IMR-90 (cell line): Measurements from ENCODE around the gene NR4A3. TPM values are rescaled to one million over a fixed set of nuclear protein-coding genes. Genes with fewer than 3 reads are reported as not detected.

Experiments used
- ATAC-seq: fragments of 200-7000 bp; cut with Tn5 transposase; 2 replicates; pipeline ENCODE4 v1.9.1; 2020; ENCODE audit warnings: low read depth, mild to moderate bottlenecking, moderate library complexity
- BruUV-seq: library from RNA; stranded (reverse); fragments of 400-500 nt; replicated peaks from 2 replicates; lab custom pipeline; 2021; lab: Mats Ljungman, UMichigan
- CTCF ChIA-PET: fragments of 300-600 bp; formaldehyde crosslinking; extraction: SDS; loops from one replicate; lab custom pipeline; 2021; ENCODE audit warnings: antibody characterized with exemption; lab: Yijun Ruan, JAX
- POLR2A ChIA-PET: fragments of 300-600 bp; sonication (Branson Sonifier 250); formaldehyde crosslinking; loops from one replicate; lab custom pipeline; 2022; ENCODE audit warnings: antibody characterized with exemption; ENCODE audit not compliant: unreplicated experiment; lab: Charles Lee
- DNase-seq: peaks from one replicate; pipeline ENCODE4 v3.0.0; 2013
- H2AFZ ChIP-seq: replicated peaks from 2 replicates; pipeline ENCODE3; 2013; ENCODE audit warnings: low read length, mild to moderate bottlenecking; ENCODE audit not compliant: poor library complexity
- H2AK5ac ChIP-seq: 2 replicates; pipeline ENCODE4 v1.6.1; 2013; ENCODE audit warnings: low read depth, low read length, inconsistent platforms
- H2AK9ac ChIP-seq: replicated peaks from 2 replicates; pipeline ENCODE3; 2013; ENCODE audit warnings: mild to moderate bottlenecking, low read depth, low read length, moderate library complexity; ENCODE audit not compliant: poor library complexity
- H2BK120ac ChIP-seq: 2 replicates; pipeline ENCODE4 v1.6.1; 2013; ENCODE audit warnings: low read depth, low read length, inconsistent platforms
- H2BK15ac ChIP-seq: 3 replicates; pipeline ENCODE4 v1.6.1; 2013; ENCODE audit warnings: low read depth, low read length, inconsistent platforms
- H2BK20ac ChIP-seq: 2 replicates; pipeline ENCODE4 v1.6.1; 2013; ENCODE audit warnings: low read depth, mild to moderate bottlenecking, inconsistent platforms, low read length, moderate library complexity
- H2BK5ac ChIP-seq: 2 replicates; pipeline ENCODE4 v1.6.1; 2013; ENCODE audit warnings: mild to moderate bottlenecking, low read depth, low read length, inconsistent platforms; ENCODE audit not compliant: poor library complexity, severe bottlenecking
- H3K14ac ChIP-seq: replicated peaks from 2 replicates; pipeline ENCODE4 v1.6.1; 2013; ENCODE audit warnings: low read depth, low read length, inconsistent platforms
- H3K18ac ChIP-seq: 2 replicates; pipeline ENCODE4 v1.6.1; 2013; ENCODE audit warnings: low read depth, low read length, control low read depth
- H3K23ac ChIP-seq: 2 replicates; pipeline ENCODE4 v1.6.1; 2013; ENCODE audit warnings: low read depth, low read length, inconsistent platforms
- H3K27ac ChIP-seq: 2 replicates; pipeline ENCODE4 v1.5.1; 2013; ENCODE audit warnings: mild to moderate bottlenecking, control low read depth, low read length; ENCODE audit not compliant: insufficient read depth
- H3K27me3 ChIP-seq: 2 replicates; pipeline ENCODE4 v1.6.1; 2013; ENCODE audit warnings: low read length; ENCODE audit not compliant: control insufficient read depth, insufficient read depth
- H3K36me3 ChIP-seq: 2 replicates; pipeline ENCODE4 v1.6.1; 2013; ENCODE audit warnings: low read length, mixed read lengths; ENCODE audit not compliant: control insufficient read depth, insufficient read depth
- H3K4ac ChIP-seq: 2 replicates; pipeline ENCODE4 v1.6.1; 2013; ENCODE audit warnings: low read depth, low read length, inconsistent platforms
- H3K4me1 ChIP-seq: 2 replicates; pipeline ENCODE4 v1.6.1; 2013; ENCODE audit warnings: low read length, mixed read lengths; ENCODE audit not compliant: control insufficient read depth, insufficient read depth
- H3K4me2 ChIP-seq: 2 replicates; pipeline ENCODE4 v1.6.1; 2013; ENCODE audit warnings: low read depth, mild to moderate bottlenecking, control low read depth, low read length, moderate library complexity
- H3K4me3 ChIP-seq: 2 replicates; pipeline ENCODE4 v1.5.1; 2013; ENCODE audit warnings: low read depth, mild to moderate bottlenecking, control low read depth, low read length, moderate library complexity; ENCODE audit not compliant: insufficient read depth
- H3K56ac ChIP-seq: 2 replicates; pipeline ENCODE4 v1.6.1; 2013; ENCODE audit warnings: low read length, inconsistent platforms; ENCODE audit not compliant: insufficient read depth; ENCODE audit errors: extremely low read depth
- H3K79me1 ChIP-seq, 2 experiments: 2 replicates each; pipeline ENCODE4 v1.6.1; 2013; ENCODE audit warnings: low read length in 2 of 2, inconsistent platforms in 1 of 2, low read depth in 1 of 2
- H3K9ac ChIP-seq: 2 replicates; pipeline ENCODE4 v1.6.1; 2013; ENCODE audit warnings: low read depth, low read length, control low read depth
- H3K9me1 ChIP-seq: 2 replicates; pipeline ENCODE4 v1.6.1; 2013; ENCODE audit warnings: low read length, inconsistent platforms; ENCODE audit not compliant: insufficient read depth
- H3K9me3 ChIP-seq: 2 replicates; pipeline ENCODE4 v1.6.1; 2013; ENCODE audit warnings: low read length; ENCODE audit not compliant: control insufficient read depth, insufficient read depth
- H4K20me1 ChIP-seq: 2 replicates; pipeline ENCODE4 v1.6.1; 2013; ENCODE audit warnings: low read length, inconsistent platforms; ENCODE audit not compliant: insufficient read depth
- H4K5ac ChIP-seq: 2 replicates; pipeline ENCODE4 v1.6.1; 2013; ENCODE audit warnings: mild to moderate bottlenecking, low read depth, low read length, control low read depth
- H4K8ac ChIP-seq, 2 experiments: 2 replicates each; pipeline ENCODE4 v1.6.1; 2013; ENCODE audit warnings: low read depth in 2 of 2, low read length in 2 of 2, control low read depth in 1 of 2, inconsistent platforms in 1 of 2
- H4K91ac ChIP-seq: 2 replicates; pipeline ENCODE4 v1.6.1; 2013; ENCODE audit warnings: low read depth, low read length, inconsistent platforms; ENCODE audit not compliant: insufficient read depth
- BHLHE40 ChIP-seq: fragments of 150-350 bp; IDR thresholded peaks from 2 replicates; pipeline ENCODE4 v1.6.1; 2016; ENCODE audit warnings: mild to moderate bottlenecking, low read depth, low read length
- CHD1 ChIP-seq: IDR thresholded peaks from 2 replicates; pipeline ENCODE4 v1.6.1; 2012; ENCODE audit warnings: low read depth, low read length, improper control_type of control experiment
- FOS ChIP-seq: fragments of 150-350 bp; IDR thresholded peaks from 2 replicates; pipeline ENCODE4 v1.6.1; 2016; ENCODE audit warnings: low read depth, low read length
- MAZ ChIP-seq: IDR thresholded peaks from 2 replicates; pipeline ENCODE4 v1.6.1; 2012; ENCODE audit warnings: low read depth, mild to moderate bottlenecking, low read length, improper control_type of control experiment, moderate library complexity, borderline replicate concordance
- MXI1 ChIP-seq: IDR thresholded peaks from 2 replicates; pipeline ENCODE4 v1.6.1; 2012; ENCODE audit warnings: low read depth, mild to moderate bottlenecking, low read length, moderate library complexity, borderline replicate concordance
- NFE2L2 ChIP-seq: fragments of 150-350 bp; IDR thresholded peaks from 2 replicates; pipeline ENCODE4 v1.6.1; 2016; ENCODE audit warnings: low read depth, mild to moderate bottlenecking, low read length
- POLR2A ChIP-seq: IDR thresholded peaks from 2 replicates; pipeline ENCODE4 v1.6.1; 2012; ENCODE audit warnings: mild to moderate bottlenecking, low read depth, low read length
- RAD21 ChIP-seq: IDR thresholded peaks from 2 replicates; pipeline ENCODE4 v1.6.1; 2012; ENCODE audit warnings: low read length, improper control_type of control experiment
- RCOR1 ChIP-seq: IDR thresholded peaks from 2 replicates; pipeline ENCODE4 v1.6.1; 2012; ENCODE audit warnings: mild to moderate bottlenecking, low read length, improper control_type of control experiment; ENCODE audit not compliant: insufficient replicate concordance
- RFX5 ChIP-seq: IDR thresholded peaks from 2 replicates; pipeline ENCODE4 v1.8.0; 2012; ENCODE audit warnings: low read depth, mild to moderate bottlenecking, low read length, moderate library complexity
- WGBS, 2 experiments: methylation state at CpG; one replicate each; pipeline versions ENCODE4 v1.1.5 to v1.1.7; 2013; ENCODE audit warnings: missing lambda C conversion rate in 2 of 2; ENCODE audit not compliant: insufficient read length in 1 of 2; ENCODE audit errors: extremely low coverage in 2 of 2; 5-methylcytosine and 5-hydroxymethylcytosine counted together
- dilution Hi-C: fragments of 300-500 bp; cut with HindIII; formaldehyde crosslinking; loops from one replicate; pipeline ENCODE4 v1.14.3; 2018; ENCODE audit warnings: low sequenced_read_pairs; ENCODE audit not compliant: unreplicated experiment
- in situ Hi-C: fragments of 300-500 bp; cut with MboI; formaldehyde crosslinking; loops from 3 replicates; pipeline ENCODE4 v1.14.3; 2019; ENCODE audit warnings: low sequenced_read_pairs, inconsistent platforms, mixed read lengths
- intact Hi-C: fragments of 100-400 bp; cut with micrococcal nuclease; formaldehyde crosslinking; loops from 2 replicates; pipeline ENCODE4 v1.10.0; 2022
- polyA plus RNA-seq, 3 experiments: library from polyadenylated mRNA; depleted of rRNA; stranded (reverse); fragments of >200 nt; gene quantifications; 2 replicates each; pipeline ENCODE4 v1.2.3, GENCODE V29; 2012; ENCODE audit warnings: low replicate concordance in 1 of 3
- total RNA-seq: library from RNA; depleted of rRNA; stranded (reverse); fragments of >200 nt; gene quantifications from 2 replicates; pipeline ENCODE4 v1.2.3, GENCODE V29; 2012
- TF ChIP-seq, protein P1 (sequence below): fragments of 150-350 bp; IDR thresholded peaks from 2 replicates; pipeline ENCODE4 v1.6.1; 2017; ENCODE audit warnings: mild to moderate bottlenecking, antibody characterized with exemption, low read length, low read depth
- TF ChIP-seq, protein P2 (sequence below): conservative IDR thresholded peaks from 2 replicates; pipeline ENCODE4 v1.5.1; 2012; ENCODE audit warnings: mild to moderate bottlenecking, low read depth, low read length, improper control_type of control experiment

Gene NR4A3
- total and polyA plus RNA-seq, 2 of the 4 experiments (the other 2 are of a cell fraction), result 0.27 to 0.54 TPM

DNA sequence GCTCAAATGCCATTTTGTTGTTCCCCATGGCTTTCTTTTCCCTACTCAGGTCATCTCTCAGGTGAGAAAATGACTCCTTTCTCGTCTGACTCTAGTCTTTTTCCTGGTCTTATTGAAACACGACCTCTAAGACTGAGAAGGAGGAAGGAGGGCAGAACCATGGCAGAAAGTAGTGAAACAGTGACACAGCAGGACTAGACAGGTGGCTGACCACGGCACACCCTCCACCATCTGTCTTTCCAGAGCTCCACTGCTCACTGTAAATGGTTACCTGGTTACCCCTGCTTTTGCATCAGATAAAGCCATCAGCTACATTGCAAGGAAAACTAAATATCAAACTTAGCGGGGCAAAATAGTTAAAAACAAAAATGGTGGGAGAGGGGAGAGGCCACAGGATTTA lies 30.9 kb downstream of the NR4A3 start:
- Histone ChIP-seq H3K4me2 (no peak overlapping the region), H4K8ac (no peak overlapping the region), H2BK5ac (no peak overlapping the region), H3K4ac (no peak overlapping the region), H3K27me3 (no peaks in the 10 kb centered on the region), H2AK9ac (no peak overlapping the region), H4K91ac (no peak overlapping the region), H2AK5ac (no peak overlapping the region), H2AFZ (no peak overlapping the region), H3K4me3 (no peak overlapping the region), H2BK20ac (no peak overlapping the region), H3K9ac (no peak overlapping the region), H3K9me1 (no peaks in the 10 kb centered on the region; the same call in 1 of the 2 replicates), H3K27ac (no peak overlapping the region), H2BK120ac (no peak overlapping the region), H3K23ac (no peak overlapping the region), H3K9me3 (no peaks in the 10 kb centered on the region), H3K18ac (no peak overlapping the region), H4K20me1 (no peaks in the 10 kb centered on the region), H3K79me1 (no peaks in the 10 kb centered on the region), H3K14ac (no peak overlapping the region), H3K56ac (no peak overlapping the region), H2BK15ac (no peak overlapping the region), H3K4me1 (no peaks in the 10 kb centered on the region), H4K5ac (no peak overlapping the region), H3K36me3 (peaks cover 10% of the 10 kb centered on the region)
- in situ Hi-C loops (no loop called here), intact Hi-C loops (no loop called here), dilution Hi-C loops (no loop called here)
- CTCF ChIA-PET, result no interaction called here
- no TSS peak for BruUV-seq
- DNase-seq (no peak), ATAC-seq (no peak)
- POLR2A ChIA-PET, result no interaction called here
- no peak for TF ChIP-seq RCOR1
- TF ChIP-seq, protein P1, sequence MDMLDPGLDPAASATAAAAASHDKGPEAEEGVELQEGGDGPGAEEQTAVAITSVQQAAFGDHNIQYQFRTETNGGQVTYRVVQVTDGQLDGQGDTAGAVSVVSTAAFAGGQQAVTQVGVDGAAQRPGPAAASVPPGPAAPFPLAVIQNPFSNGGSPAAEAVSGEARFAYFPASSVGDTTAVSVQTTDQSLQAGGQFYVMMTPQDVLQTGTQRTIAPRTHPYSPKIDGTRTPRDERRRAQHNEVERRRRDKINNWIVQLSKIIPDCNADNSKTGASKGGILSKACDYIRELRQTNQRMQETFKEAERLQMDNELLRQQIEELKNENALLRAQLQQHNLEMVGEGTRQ, result no peak
- no peak for TF ChIP-seq RFX5
- no peak for TF ChIP-seq CHD1
- TF ChIP-seq FOS, result no peak
- TF ChIP-seq NFE2L2, result no peak
- TF ChIP-seq MAZ, result no peak
- no peak for TF ChIP-seq BHLHE40
- TF ChIP-seq RAD21, result no peak
- TF ChIP-seq MXI1, result no peak
- TF ChIP-seq, protein P2, sequence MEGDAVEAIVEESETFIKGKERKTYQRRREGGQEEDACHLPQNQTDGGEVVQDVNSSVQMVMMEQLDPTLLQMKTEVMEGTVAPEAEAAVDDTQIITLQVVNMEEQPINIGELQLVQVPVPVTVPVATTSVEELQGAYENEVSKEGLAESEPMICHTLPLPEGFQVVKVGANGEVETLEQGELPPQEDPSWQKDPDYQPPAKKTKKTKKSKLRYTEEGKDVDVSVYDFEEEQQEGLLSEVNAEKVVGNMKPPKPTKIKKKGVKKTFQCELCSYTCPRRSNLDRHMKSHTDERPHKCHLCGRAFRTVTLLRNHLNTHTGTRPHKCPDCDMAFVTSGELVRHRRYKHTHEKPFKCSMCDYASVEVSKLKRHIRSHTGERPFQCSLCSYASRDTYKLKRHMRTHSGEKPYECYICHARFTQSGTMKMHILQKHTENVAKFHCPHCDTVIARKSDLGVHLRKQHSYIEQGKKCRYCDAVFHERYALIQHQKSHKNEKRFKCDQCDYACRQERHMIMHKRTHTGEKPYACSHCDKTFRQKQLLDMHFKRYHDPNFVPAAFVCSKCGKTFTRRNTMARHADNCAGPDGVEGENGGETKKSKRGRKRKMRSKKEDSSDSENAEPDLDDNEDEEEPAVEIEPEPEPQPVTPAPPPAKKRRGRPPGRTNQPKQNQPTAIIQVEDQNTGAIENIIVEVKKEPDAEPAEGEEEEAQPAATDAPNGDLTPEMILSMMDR, result no peak
- no peak for TF ChIP-seq POLR2A
- no CpG with 5 or more reads among the region's 4 CpGs for WGBS, 2 experiments
